ENCODE measurements around the gene CDH4.

Gene CDH4

GRCh38 chr20:61332016-61332975, 80.2 kb downstream of the CDH4 start:
- no peak for DNase-seq

- no peak for DNase-seq
Observed at GRCh38 chr20:61333484-61334108, 81.5 kb downstream of the CDH4 start.

- DNase-seq: no peak
Observed at GRCh38 chr20:61340157-61340556, 88.1 kb downstream of the CDH4 start.

GRCh38 chr20:61341605-61342004, 89.5 kb downstream of the CDH4 start:
- no peak for DNase-seq

GRCh38 chr20:61343934-61344333, 91.9 kb downstream of the CDH4 start:
- DNase-seq: no peak

GRCh38 chr20:61345656-61346055, 93.6 kb downstream of the CDH4 start:
- no peak for DNase-seq

- DNase-seq: no peak
Observed at GRCh38 chr20:61346996-61347395, 94.9 kb downstream of the CDH4 start.

GRCh38 chr20:61347443-61347842, 95.4 kb downstream of the CDH4 start:
- no peak for DNase-seq

- no peak for DNase-seq
Observed at GRCh38 chr20:61349447-61350165, 97.5 kb downstream of the CDH4 start.

- no peak for DNase-seq
Observed at GRCh38 chr20:61350500-61351250, 98.6 kb downstream of the CDH4 start.

- no peak for DNase-seq
Observed at GRCh38 chr20:61352346-61353260, 100.5 kb downstream of the CDH4 start.

GRCh38 chr20:61353261-61354000, 101.4 kb downstream of the CDH4 start:
- DNase-seq: no peak

- DNase-seq: no peak
Observed at GRCh38 chr20:61354001-61354390, 101.9 kb downstream of the CDH4 start.

- no peak for DNase-seq
Observed at GRCh38 chr20:61354501-61354900, 102.4 kb downstream of the CDH4 start.

- no peak for DNase-seq
Observed at GRCh38 chr20:61354901-61355495, 102.9 kb downstream of the CDH4 start.

- DNase-seq: no peak
Observed at GRCh38 chr20:61355585-61355984, 103.5 kb downstream of the CDH4 start.

GRCh38 chr20:61356196-61356595, 104.1 kb downstream of the CDH4 start:
- DNase-seq: no peak

GRCh38 chr20:61357119-61357518, 105.1 kb downstream of the CDH4 start:
- DNase-seq: no peak

- DNase-seq: no peak
Observed at GRCh38 chr20:61359254-61359653, 107.2 kb downstream of the CDH4 start.

- DNase-seq: no peak
Observed at GRCh38 chr20:61360296-61360695, 108.2 kb downstream of the CDH4 start.

- DNase-seq: no peak
Observed at GRCh38 chr20:61360940-61361339, 108.9 kb downstream of the CDH4 start.

All from SIG-M5 (cell line).